NCI-H446 (cell line): Measurements from ENCODE around the gene IRF2.

ENCODE experiments used
- DNase-seq, 2 experiments: peaks; one replicate each; lab custom pipeline; 2025; lab: John Stamatoyannopoulos, UW

Gene IRF2

GRCh38 chr4:184409502-184409901 lies 64.8 kb downstream of the IRF2 start:
- DNase-seq, result no peak

GRCh38 chr4:184408684-184409081 lies 65.7 kb downstream of the IRF2 start:
- no peak for DNase-seq

GRCh38 chr4:184408021-184408683 lies 66.2 kb downstream of the IRF2 start:
- no peak for DNase-seq

- DNase-seq, result no peak
Observed at GRCh38 chr4:184406958-184407391, 67.4 kb downstream of the IRF2 start.

- DNase-seq, result no peak
Observed at GRCh38 chr4:184404047-184404446, 70.3 kb downstream of the IRF2 start.

GRCh38 chr4:184403384-184403781 lies 71.0 kb downstream of the IRF2 start:
- DNase-seq, result no peak

GRCh38 chr4:184402740-184403383 lies 71.5 kb downstream of the IRF2 start:
- DNase-seq, result no peak

- no peak for DNase-seq
Observed at GRCh38 chr4:184402239-184402638, 72.1 kb downstream of the IRF2 start.

GRCh38 chr4:184401397-184402171 lies 72.8 kb downstream of the IRF2 start:
- DNase-seq, result no peak

- DNase-seq, result no peak
Observed at GRCh38 chr4:184400891-184401290, 73.5 kb downstream of the IRF2 start.

GRCh38 chr4:184400375-184400870 lies 73.9 kb downstream of the IRF2 start:
- DNase-seq, result no peak

GRCh38 chr4:184399512-184399908 lies 74.8 kb downstream of the IRF2 start:
- DNase-seq, result no peak

- no peak for DNase-seq
Observed at GRCh38 chr4:184398741-184399511, 75.4 kb downstream of the IRF2 start.

- no peak for DNase-seq
Observed at GRCh38 chr4:184397516-184398163, 76.7 kb downstream of the IRF2 start.

GRCh38 chr4:184396570-184397515 lies 77.5 kb downstream of the IRF2 start:
- DNase-seq, result no peak

GRCh38 chr4:184395971-184396391 lies 78.4 kb downstream of the IRF2 start:
- no peak for DNase-seq

GRCh38 chr4:184395451-184395917 lies 78.9 kb downstream of the IRF2 start:
- DNase-seq, result no peak

- DNase-seq, result no peak
Observed at GRCh38 chr4:184392748-184393559, 81.4 kb downstream of the IRF2 start.

- no peak for DNase-seq
Observed at GRCh38 chr4:184392316-184392715, 82.0 kb downstream of the IRF2 start.
